C4-2B (cell line): ENCODE measurements around the gene B4GALT7.

ENCODE experiments used
- H3K27ac ChIP-seq: fragments of 450-650 bp; 2 replicates; pipeline ENCODE4 v1.5.1; 2017
- CTCF ChIP-seq: fragments of 450-650 bp; conservative IDR thresholded peaks from 2 replicates; pipeline ENCODE4 v1.5.1; 2017; ENCODE audit warnings: mild to moderate bottlenecking
- ZFX ChIP-seq: fragments of 450-650 bp; IDR thresholded peaks from 2 replicates; pipeline ENCODE4 v1.6.1; 2017

Gene B4GALT7

DNA sequence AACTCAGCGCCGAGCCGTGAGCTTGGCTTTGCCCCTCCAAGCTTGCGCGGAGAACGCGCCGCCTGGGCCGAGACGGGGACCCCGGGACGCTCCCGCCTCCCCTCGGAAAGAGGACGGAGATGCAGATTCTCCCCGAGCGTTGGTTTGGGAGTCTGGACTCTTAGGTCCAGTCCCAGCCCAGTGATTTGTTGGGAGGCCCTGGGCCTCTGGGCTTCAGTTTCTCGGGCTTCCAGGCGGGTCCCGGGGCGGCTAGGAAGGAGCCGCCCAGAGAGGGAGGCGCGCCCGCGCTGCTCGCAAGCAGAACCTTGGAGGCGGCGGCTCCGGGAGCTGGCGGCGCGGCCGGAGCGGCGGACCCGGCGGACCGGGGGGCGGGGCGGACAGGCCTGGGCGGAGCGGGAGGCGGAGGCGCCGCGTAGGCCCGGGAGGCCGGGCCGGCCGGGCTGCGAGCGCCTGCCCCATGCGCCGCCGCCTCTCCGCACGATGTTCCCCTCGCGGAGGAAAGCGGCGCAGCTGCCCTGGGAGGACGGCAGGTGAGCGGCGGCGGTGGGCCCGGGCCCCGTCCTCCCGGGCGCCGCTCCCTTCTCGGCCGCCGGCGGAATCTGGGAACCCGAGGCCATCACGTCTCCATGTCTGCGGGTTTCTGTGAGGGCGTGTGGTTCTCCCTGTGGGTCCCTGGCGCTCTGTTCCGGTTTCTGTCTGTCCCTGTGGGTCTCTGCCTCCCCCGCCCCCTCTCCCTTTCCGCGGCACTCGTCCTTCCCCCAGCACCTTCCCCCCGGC is at the start of gene B4GALT7:
Gene B4GALT7 (plus strand): TSS at position 402 of the 777 bp plus-strand sequence. CDS start 79 bp downstream, at position 481.
- no peak; the same call in 1 of the 2 replicates for TF ChIP-seq CTCF
- peak; percentile 91; the same call in 1 of the 2 replicates for TF ChIP-seq ZFX
- peak within 1 kb of the TSS; percentile 80 for H3K27ac ChIP-seq

- H3K27ac ChIP-seq, result peak overlapping the region; percentile 85
- TF ChIP-seq ZFX (no peak), CTCF (no peak)
These were observed 47.0 kb upstream of the B4GALT7 start for GRCh38 chr5:177552839-177553455.

GRCh38 chr5:177553671-177554429 is 46.1 kb upstream of the B4GALT7 start:
- H3K27ac ChIP-seq, result peak overlapping the region; percentile 85
- TF ChIP-seq CTCF (no peak), ZFX (peak; percentile 76)

- peak within 1 kb of the TSS; percentile 85 for H3K27ac ChIP-seq
- TF ChIP-seq CTCF, result peak; percentile 43
- TF ChIP-seq ZFX, result no peak
These were observed 45.3 kb upstream of the B4GALT7 start, which contains the start of gene FAM193B for GRCh38 chr5:177554474-177555111. FAM193B (minus strand) TSS chr5:177554563; CDS start chr5:177554458, 105 bp downstream.

DNA sequence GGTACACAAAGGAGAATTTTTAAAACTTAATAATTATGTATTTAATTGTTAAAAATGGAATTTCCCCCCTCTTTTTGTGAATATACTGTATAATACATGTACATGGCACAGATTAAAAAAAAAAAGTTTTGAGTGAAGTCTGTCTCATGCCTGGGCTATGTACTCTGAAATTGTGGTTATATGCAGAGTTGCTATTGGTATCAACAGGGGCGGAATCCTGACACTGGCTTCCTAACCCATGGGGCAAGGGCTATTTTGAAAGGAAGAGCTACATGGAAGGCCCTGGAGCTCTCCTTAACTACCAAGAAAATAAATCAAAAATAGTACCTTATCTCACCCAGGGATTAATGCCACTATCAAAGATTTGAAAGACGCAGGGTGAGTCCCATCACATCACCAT is 44.7 kb upstream of the B4GALT7 start:
- peak overlapping the region; percentile 85; the same call in 1 of the 2 replicates for H3K27ac ChIP-seq
- no peak for TF ChIP-seq CTCF
- TF ChIP-seq ZFX, result no peak

GRCh38 chr5:177555665-177556064 is 44.3 kb upstream of the B4GALT7 start:
- H3K27ac ChIP-seq, result no peak overlapping the region
- TF ChIP-seq CTCF (no peak), ZFX (no peak)
